HG02981 (cell line): Measurements from ENCODE around the gene SERPINB10.

Source experiments
- ATAC-seq: cut with Tn5 transposase; IDR thresholded peaks from one replicate; pipeline ENCODE4 v1.9.1; 2021; ENCODE audit warnings: mild to moderate bottlenecking, moderate library complexity; ENCODE audit not compliant: unreplicated experiment

Gene SERPINB10

DNA sequence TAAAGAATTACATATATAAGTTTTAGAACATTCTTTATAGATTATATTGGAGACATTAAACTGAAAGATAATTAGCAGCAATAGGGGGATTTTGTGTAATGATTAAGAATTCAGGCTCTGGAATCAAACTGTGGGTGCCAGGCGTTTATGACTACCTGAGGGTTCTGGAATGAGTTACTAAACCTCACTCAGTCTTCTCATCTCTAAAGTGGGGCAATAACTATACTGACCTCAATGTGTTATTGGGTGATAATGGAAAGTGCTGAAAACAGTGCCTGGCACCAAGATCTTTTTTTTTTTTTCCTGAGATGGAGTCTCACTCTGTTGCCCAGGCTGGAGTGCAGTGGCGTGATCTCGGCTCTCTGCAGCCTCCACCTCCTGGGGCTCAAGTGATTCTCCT lies 69.3 kb downstream of the SERPINB10 start:
- no peak for ATAC-seq

GRCh38 chr18:63979409-63979920 lies 71.7 kb downstream of the SERPINB10 start:
- ATAC-seq, result peak; percentile 66

DNA sequence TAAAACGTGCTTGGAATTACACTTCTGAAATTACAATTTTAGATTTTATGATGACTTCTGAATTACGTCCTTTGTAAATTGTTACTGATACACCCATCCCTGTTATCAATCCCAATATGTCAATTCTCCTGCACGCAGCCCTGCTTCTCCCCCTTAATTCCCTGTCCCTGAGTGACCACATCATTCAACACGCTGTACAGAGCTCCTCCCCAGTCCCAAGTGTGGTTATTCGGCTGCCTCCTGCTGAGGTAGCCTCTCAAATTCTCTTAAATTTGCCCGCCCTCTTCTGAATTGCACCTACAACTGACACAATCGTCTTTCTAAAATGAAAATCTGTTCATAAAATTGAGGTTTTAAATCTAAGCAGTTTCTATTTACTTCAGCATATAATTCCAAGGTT lies 72.3 kb downstream of the SERPINB10 start:
- ATAC-seq, result no peak

- ATAC-seq, result no peak
These were observed 73.2 kb downstream of the SERPINB10 start for GRCh38 chr18:63980896-63981460.

DNA sequence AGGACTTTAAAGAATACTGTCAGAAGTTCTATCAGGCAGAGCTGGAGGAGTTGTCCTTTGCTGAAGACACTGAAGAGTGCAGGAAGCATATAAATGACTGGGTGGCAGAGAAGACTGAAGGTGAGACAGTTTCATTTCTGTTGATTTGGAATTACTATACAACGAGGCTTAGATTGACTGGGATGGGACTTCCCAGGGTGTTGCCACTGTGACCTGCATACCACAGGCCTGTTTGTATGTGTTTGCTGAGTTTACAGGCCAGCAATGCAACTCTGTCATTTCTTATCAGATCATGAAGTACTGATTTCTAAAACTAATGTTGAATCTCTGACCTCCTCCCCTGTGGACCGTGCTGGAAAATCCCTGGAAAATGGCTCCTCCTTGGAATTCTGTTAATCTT lies 74.0 kb downstream of the SERPINB10 start:
- no peak for ATAC-seq

DNA sequence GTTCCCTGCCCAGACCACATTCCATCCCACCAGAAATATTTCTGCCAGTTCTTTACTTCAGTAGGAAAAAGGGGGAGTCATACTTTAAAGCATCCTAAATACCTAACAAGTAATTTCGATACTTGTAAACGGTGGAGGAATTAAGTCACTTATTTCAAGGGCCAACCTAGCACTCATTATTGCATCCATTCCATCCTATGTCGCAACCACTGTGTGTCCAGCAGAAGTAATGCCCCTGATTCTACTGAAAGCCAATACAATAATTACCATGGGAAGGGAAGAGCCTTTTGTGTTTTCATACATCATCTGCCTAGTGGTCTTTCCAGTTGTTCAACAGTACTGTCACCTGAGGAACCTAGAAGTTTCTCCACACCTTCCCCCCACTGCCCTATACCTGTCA lies 74.6 kb downstream of the SERPINB10 start:
- no peak for ATAC-seq
